C4-2B (cell line): ENCODE measurements around the gene SOCS3.

Experiments used
- ZFX ChIP-seq: fragments of 450-650 bp; IDR thresholded peaks from 2 replicates; pipeline ENCODE4 v1.6.1; 2017
- TF ChIP-seq, protein P1 (sequence below): fragments of 450-650 bp; conservative IDR thresholded peaks from 2 replicates; pipeline ENCODE4 v1.5.1; 2017; ENCODE audit warnings: mild to moderate bottlenecking

DNA sequence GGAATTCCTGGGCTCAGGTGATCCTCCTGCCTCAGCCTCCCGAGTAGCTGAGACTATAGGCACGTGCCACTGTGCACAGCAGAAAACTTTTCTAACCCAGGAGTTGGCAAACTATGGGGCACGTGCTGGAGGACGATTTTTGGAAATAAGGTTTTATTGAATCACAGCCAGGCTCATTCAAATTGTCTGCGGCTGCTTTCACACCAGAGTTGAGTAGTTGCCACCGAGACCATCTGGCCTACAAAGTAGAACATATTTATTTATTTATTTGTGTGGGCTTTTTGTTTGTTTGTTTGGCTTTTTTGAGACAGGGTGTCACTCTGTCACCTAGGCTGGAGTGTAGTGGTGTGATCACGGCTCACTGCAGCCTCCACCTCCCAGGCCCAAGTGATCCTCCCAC, 11.2 kb upstream of the SOCS3 start:
- TF ChIP-seq, protein P1, sequence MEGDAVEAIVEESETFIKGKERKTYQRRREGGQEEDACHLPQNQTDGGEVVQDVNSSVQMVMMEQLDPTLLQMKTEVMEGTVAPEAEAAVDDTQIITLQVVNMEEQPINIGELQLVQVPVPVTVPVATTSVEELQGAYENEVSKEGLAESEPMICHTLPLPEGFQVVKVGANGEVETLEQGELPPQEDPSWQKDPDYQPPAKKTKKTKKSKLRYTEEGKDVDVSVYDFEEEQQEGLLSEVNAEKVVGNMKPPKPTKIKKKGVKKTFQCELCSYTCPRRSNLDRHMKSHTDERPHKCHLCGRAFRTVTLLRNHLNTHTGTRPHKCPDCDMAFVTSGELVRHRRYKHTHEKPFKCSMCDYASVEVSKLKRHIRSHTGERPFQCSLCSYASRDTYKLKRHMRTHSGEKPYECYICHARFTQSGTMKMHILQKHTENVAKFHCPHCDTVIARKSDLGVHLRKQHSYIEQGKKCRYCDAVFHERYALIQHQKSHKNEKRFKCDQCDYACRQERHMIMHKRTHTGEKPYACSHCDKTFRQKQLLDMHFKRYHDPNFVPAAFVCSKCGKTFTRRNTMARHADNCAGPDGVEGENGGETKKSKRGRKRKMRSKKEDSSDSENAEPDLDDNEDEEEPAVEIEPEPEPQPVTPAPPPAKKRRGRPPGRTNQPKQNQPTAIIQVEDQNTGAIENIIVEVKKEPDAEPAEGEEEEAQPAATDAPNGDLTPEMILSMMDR = no peak
- TF ChIP-seq ZFX = no peak
